Karpas-422 (cell line): Measurements from ENCODE around the gene OR52J3. TPM values are rescaled to one million over a fixed set of nuclear protein-coding genes. Genes with fewer than 3 reads are reported as not detected.

Experiments
- DNase-seq: peaks from one replicate; pipeline ENCODE4 v3.0.0-alpha.2; 2015
- H2AFZ ChIP-seq: fragments of 200-600 bp; sonication (generic); 2 replicates; pipeline ENCODE4 v1.6.1; 2014; ENCODE audit warnings: antibody characterized with exemption, low read length, mixed read lengths
- H3K27ac ChIP-seq: fragments of 200-600 bp; sonication (generic); 2 replicates; pipeline ENCODE4 v1.5.1; 2014; ENCODE audit warnings: mild to moderate bottlenecking, low read length, moderate library complexity
- H3K27me3 ChIP-seq: fragments of 200-600 bp; sonication (generic); 2 replicates; pipeline ENCODE4 v1.6.1; 2014; ENCODE audit warnings: low read length, mixed read lengths
- H3K36me3 ChIP-seq: fragments of 200-600 bp; sonication (generic); 2 replicates; pipeline ENCODE4 v1.6.1; 2014; ENCODE audit warnings: low read length, mixed read lengths; ENCODE audit not compliant: insufficient read depth
- H3K4me1 ChIP-seq: fragments of 200-600 bp; sonication (generic); 2 replicates; pipeline ENCODE4 v1.6.1; 2014; ENCODE audit warnings: mild to moderate bottlenecking, low read length, mixed read lengths
- H3K4me2 ChIP-seq: fragments of 200-600 bp; sonication (generic); 2 replicates; pipeline ENCODE4 v1.6.1; 2014; ENCODE audit warnings: low read length, low read depth, mild to moderate bottlenecking; ENCODE audit not compliant: poor library complexity, severe bottlenecking
- H3K4me3 ChIP-seq: fragments of 200-600 bp; sonication (generic); 2 replicates; pipeline ENCODE4 v1.5.1; 2014; ENCODE audit warnings: mild to moderate bottlenecking, antibody characterized with exemption, low read length, mixed read lengths
- H3K79me2 ChIP-seq: fragments of 200-600 bp; sonication (generic); 2 replicates; pipeline ENCODE4 v1.6.1; 2014; ENCODE audit warnings: mild to moderate bottlenecking, low read length, mixed read lengths
- H3K9ac ChIP-seq: fragments of 200-600 bp; sonication (generic); 2 replicates; pipeline ENCODE4 v1.6.0; 2014; ENCODE audit warnings: low read length
- H3K9me2 ChIP-seq: fragments of 200-600 bp; sonication (generic), shearing (Covaris generic); replicated peaks from 2 replicates; pipeline ENCODE4 v1.6.0; 2014; ENCODE audit warnings: mild to moderate bottlenecking, low read length, moderate library complexity; ENCODE audit not compliant: insufficient read depth
- H3K9me3 ChIP-seq: fragments of 300-700, 200-600 bp; sonication (generic); 2 replicates; pipeline ENCODE4 v1.6.1; 2014; ENCODE audit warnings: low read length, mixed read lengths
- H4K20me1 ChIP-seq: fragments of 200-600 bp; sonication (generic); 2 replicates; pipeline ENCODE4 v1.6.1; 2014; ENCODE audit warnings: mild to moderate bottlenecking, antibody characterized with exemption, low read length, low read depth; ENCODE audit not compliant: insufficient read depth
- total RNA-seq: library from RNA; depleted of rRNA; stranded (reverse); fragments of >200 nt; shearing (Covaris generic); gene quantifications from 2 replicates; pipeline ENCODE4 v1.2.3, GENCODE V29; 2014; ENCODE audit warnings: low replicate concordance

Gene OR52J3
- total RNA-seq, 1 experiment from 2014 or later = not detected

DNA sequence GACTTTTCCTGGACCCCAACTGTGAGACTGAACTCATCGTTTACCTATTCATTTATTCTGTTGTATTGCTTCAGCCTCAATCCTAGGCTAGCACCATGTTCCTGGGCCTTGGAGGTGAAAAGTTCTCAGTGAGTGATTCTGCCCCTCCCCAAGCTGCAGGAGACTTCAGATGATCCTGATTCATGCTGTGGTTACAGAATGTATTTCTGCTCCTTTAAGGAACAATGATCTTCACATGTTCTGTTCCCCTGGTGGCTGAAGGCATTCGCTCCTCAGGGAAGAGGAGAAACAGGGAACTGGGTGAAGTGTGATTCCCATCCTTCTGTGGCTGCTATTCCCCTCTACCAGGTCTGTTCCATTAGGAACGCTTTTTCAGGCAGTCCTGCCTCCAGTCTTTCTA, 25.5 kb downstream of the OR52J3 start:
- H3K79me2 ChIP-seq = no peaks in the 10 kb centered on the region
- H3K36me3 ChIP-seq = no peaks in the 10 kb centered on the region
- H3K4me2 ChIP-seq = no peak overlapping the region
- no peaks in the 10 kb centered on the region for H3K9me3 ChIP-seq
- no peak overlapping the region for H3K27ac ChIP-seq
- H4K20me1 ChIP-seq = no peaks in the 10 kb centered on the region
- H3K27me3 ChIP-seq = no peaks in the 10 kb centered on the region
- no peak overlapping the region for H3K4me3 ChIP-seq
- no peak for DNase-seq
- H3K9me2 ChIP-seq = no peaks in the 10 kb centered on the region
- H3K9ac ChIP-seq = no peak overlapping the region
- H3K4me1 ChIP-seq = no peaks in the 10 kb centered on the region
- H2AFZ ChIP-seq = no peak overlapping the region

DNA sequence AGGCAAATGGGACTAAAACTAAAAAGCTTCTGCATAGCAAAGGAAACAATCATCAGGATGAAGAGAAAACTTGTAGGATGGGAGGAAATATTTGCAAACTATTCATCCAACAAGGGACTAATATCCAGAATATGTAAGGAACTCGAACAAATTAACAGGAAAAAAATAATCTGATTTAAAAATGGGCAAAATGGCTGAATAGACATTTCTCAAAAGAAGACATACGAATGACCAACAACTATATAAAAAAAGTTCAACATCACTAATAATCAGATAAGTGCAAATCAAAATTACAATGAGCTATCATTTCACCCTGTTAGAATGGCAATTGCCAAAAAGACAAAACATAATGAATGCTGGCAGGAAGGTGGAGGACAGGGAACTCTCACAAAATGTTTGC, 35.1 kb downstream of the OR52J3 start:
- no peaks in the 10 kb centered on the region for H3K27me3 ChIP-seq
- H3K9ac ChIP-seq = no peak overlapping the region
- no peak overlapping the region for H3K4me2 ChIP-seq
- no peaks in the 10 kb centered on the region for H3K36me3 ChIP-seq
- H3K79me2 ChIP-seq = no peaks in the 10 kb centered on the region
- H4K20me1 ChIP-seq = no peaks in the 10 kb centered on the region
- H3K9me2 ChIP-seq = no peaks in the 10 kb centered on the region
- H3K4me3 ChIP-seq = no peak overlapping the region
- no peaks in the 10 kb centered on the region for H3K4me1 ChIP-seq
- DNase-seq = no peak
- no peak overlapping the region for H3K27ac ChIP-seq
- no peak overlapping the region for H2AFZ ChIP-seq
- no peaks in the 10 kb centered on the region for H3K9me3 ChIP-seq

DNA sequence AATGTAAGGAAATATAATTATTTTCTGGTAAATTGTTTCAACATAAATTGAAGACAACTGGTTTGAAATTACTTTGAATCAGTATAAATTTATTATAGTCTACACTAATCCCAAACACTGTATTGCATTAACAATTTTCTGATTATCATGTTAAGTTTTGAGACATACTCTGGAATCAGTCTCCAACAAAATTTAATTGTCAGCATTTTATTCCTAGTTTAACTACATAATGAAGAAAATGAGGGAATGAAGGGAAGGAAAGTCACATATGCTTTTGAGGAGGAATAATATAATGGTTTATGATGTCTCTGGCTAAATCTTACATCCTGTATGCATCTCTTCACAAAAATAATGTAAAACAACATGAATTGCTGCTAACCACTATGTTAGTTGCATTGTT, 37.3 kb downstream of the OR52J3 start:
- Histone ChIP-seq H3K9me2 (no peaks in the 10 kb centered on the region), H4K20me1 (no peaks in the 10 kb centered on the region), H3K9me3 (no peaks in the 10 kb centered on the region), H3K9ac (no peak overlapping the region), H3K27me3 (no peaks in the 10 kb centered on the region), H3K4me1 (no peaks in the 10 kb centered on the region), H3K36me3 (no peaks in the 10 kb centered on the region), H3K27ac (no peak overlapping the region), H3K4me2 (no peak overlapping the region), H3K4me3 (no peak overlapping the region), H3K79me2 (no peaks in the 10 kb centered on the region), H2AFZ (no peak overlapping the region)
- DNase-seq = no peak

DNA sequence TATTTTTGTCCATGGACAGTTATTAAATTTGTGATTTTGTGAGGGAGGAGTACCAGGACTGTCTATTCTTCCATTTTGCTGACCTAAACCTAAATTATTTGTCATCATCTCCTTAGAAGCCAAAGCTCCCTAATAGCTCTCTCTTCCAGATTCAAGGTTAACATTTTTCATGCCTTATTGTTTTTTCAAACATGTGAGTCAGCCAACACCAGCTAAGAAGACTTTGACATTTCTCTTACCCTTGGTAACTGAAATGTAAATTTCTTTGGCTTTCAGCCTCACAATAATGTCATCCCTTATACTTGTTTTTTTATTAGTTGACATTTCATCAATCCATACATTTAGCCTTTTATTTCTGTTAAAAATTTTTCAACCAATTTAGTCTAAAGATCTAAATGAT, 42.2 kb downstream of the OR52J3 start:
- Histone ChIP-seq H3K27ac (no peak overlapping the region), H3K9me3 (no peaks in the 10 kb centered on the region), H4K20me1 (no peaks in the 10 kb centered on the region), H2AFZ (no peak overlapping the region), H3K4me2 (no peak overlapping the region), H3K27me3 (no peaks in the 10 kb centered on the region), H3K79me2 (no peaks in the 10 kb centered on the region), H3K9ac (no peak overlapping the region), H3K9me2 (no peaks in the 10 kb centered on the region), H3K4me3 (no peak overlapping the region), H3K36me3 (no peaks in the 10 kb centered on the region), H3K4me1 (no peaks in the 10 kb centered on the region)
- DNase-seq = no peak

DNA sequence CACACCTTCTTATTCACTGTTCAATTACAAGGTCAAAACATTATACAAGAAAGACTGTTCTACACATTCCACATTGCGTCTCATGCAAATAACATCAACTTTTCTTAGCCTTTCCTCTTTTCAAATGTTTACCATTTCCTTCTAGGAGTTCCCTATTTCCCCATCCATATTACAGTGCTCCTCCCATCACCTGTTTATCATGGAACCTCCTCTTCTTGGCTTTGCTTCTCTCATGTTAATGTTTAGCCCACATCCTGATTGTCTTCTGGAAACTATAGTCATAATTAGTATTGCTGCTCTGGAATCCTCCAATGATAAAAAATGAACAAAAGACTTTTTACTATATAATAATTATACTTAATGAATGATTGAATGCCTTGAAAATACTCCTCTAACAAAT, 44.3 kb downstream of the OR52J3 start:
- no peaks in the 10 kb centered on the region for H3K9me2 ChIP-seq
- no peaks in the 10 kb centered on the region for H3K9me3 ChIP-seq
- H3K36me3 ChIP-seq = no peaks in the 10 kb centered on the region
- H3K79me2 ChIP-seq = no peaks in the 10 kb centered on the region
- no peak overlapping the region for H2AFZ ChIP-seq
- no peaks in the 10 kb centered on the region for H3K27me3 ChIP-seq
- H3K4me3 ChIP-seq = no peak overlapping the region
- H3K4me1 ChIP-seq = no peaks in the 10 kb centered on the region
- H4K20me1 ChIP-seq = no peaks in the 10 kb centered on the region
- H3K4me2 ChIP-seq = no peak overlapping the region
- no peak overlapping the region for H3K27ac ChIP-seq
- no peak overlapping the region for H3K9ac ChIP-seq
- no peak for DNase-seq

DNA sequence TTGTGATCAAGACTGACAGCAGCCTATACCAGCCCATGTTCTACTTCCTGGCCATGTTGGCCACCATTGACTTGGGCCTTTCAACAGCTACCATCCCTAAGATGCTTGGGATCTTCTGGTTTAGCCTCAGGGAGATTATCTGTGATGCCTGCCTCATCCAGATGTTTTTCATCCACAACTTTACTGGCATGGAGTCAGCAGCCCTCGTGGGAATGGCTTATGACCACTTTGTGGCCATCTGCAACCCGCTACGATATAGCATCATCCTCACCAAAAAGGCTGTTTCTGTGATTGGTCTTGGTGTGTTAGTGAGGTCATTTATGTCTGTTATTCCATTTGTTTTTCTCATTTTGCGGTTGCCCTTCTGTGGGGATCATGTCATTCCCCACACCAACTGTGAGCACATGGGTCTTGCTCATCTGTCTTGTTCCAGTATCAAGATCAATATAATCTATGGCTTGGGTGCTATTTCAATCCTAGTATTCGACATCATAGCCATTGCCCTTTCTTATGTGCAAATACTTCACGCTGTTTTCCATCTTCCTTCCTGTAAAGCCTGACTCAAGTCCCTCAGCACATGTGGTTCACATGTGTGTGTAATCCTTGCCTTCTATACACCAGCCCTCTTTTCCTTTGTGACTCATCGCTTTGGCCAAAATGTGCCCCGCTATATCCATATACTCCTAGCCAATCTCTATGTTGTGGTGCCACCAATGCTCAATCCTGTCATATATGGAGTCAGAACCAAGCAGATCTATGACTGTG, 46.7 kb downstream of the OR52J3 start:
- Histone ChIP-seq H3K27ac (no peak overlapping the region), H3K27me3 (no peaks in the 10 kb centered on the region), H3K36me3 (no peaks in the 10 kb centered on the region), H2AFZ (no peak overlapping the region), H3K9me3 (no peaks in the 10 kb centered on the region), H3K4me1 (no peaks in the 10 kb centered on the region), H3K79me2 (no peaks in the 10 kb centered on the region), H4K20me1 (no peaks in the 10 kb centered on the region), H3K4me3 (no peak overlapping the region), H3K9me2 (no peaks in the 10 kb centered on the region), H3K9ac (no peak overlapping the region), H3K4me2 (no peak overlapping the region)
- DNase-seq = no peak

DNA sequence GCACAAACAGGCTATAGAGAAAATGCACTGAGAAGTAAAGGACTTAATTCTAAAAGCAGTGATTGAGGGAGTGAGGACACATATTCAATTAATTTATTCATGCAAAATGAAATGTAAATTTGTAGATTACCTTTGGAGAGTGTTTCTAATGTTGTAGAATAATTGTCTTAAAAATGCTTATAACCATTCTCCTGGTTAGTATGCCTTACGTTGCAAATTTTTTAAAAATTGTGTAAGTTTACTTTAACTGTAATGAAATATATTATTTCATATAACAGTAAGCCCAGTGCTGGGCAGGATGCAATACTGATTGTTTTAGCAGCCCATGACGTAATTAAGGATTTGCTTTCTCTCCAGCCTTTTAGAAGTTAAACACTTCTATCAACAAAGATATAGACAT, 49.7 kb downstream of the OR52J3 start:
- Histone ChIP-seq H3K4me2 (no peak overlapping the region), H3K9me2 (no peaks in the 10 kb centered on the region), H3K27ac (no peak overlapping the region)

More for the DNA sequence above, 49.7 kb downstream of the OR52J3 start:
- Histone ChIP-seq H2AFZ (no peak overlapping the region), H3K27me3 (no peaks in the 10 kb centered on the region), H3K9me3 (no peaks in the 10 kb centered on the region), H3K4me3 (no peak overlapping the region), H3K36me3 (no peaks in the 10 kb centered on the region), H3K4me1 (no peaks in the 10 kb centered on the region), H3K9ac (no peak overlapping the region), H3K79me2 (no peaks in the 10 kb centered on the region), H4K20me1 (no peaks in the 10 kb centered on the region)
- no peak for DNase-seq
